HG03025 (cell line): ENCODE data around the gene TUT1.
"Not testable (repeated sequence)": the region's sequence is repeated elsewhere in the genome, so short reads cannot be mapped to it uniquely, and the experiment has no call there.

Experiments
- ATAC-seq: cut with Tn5 transposase; IDR thresholded peaks from one replicate; pipeline ENCODE4 v1.9.1; 2021; ENCODE audit warnings: mild to moderate bottlenecking, moderate library complexity; ENCODE audit not compliant: unreplicated experiment, low FRiP score

Gene TUT1

GRCh38 chr11:62556875-62557631, 34.3 kb downstream of the TUT1 start:
- ATAC-seq: no peak

GRCh38 chr11:62556108-62556874, 35.0 kb downstream of the TUT1 start:
- no peak for ATAC-seq

GRCh38 chr11:62555464-62556107, 35.7 kb downstream of the TUT1 start:
- ATAC-seq: no peak

GRCh38 chr11:62554387-62555167, 36.7 kb downstream of the TUT1 start:
- ATAC-seq: no peak

- no peak for ATAC-seq
These were observed 37.4 kb downstream of the TUT1 start for GRCh38 chr11:62553839-62554361.

- ATAC-seq: no peak
These were observed 38.1 kb downstream of the TUT1 start for GRCh38 chr11:62553080-62553838.

- ATAC-seq: no peak
These were observed 38.7 kb downstream of the TUT1 start for GRCh38 chr11:62552485-62553079.

GRCh38 chr11:62550478-62550877, 40.8 kb downstream of the TUT1 start:
- not testable (repeated sequence) for ATAC-seq

GRCh38 chr11:62548545-62549335, 42.6 kb downstream of the TUT1 start:
- ATAC-seq: no peak

- ATAC-seq: no peak
These were observed 43.5 kb downstream of the TUT1 start for GRCh38 chr11:62547691-62548281.

- no peak for ATAC-seq
These were observed 44.2 kb downstream of the TUT1 start for GRCh38 chr11:62546929-62547625.

GRCh38 chr11:62546244-62546928, 44.9 kb downstream of the TUT1 start, which contains the start of gene AHNAK:
TSS of gene AHNAK (minus strand) at chr11:62546806. CDS start at chr11:62536098, 10,708 bp downstream.
- ATAC-seq: peak; percentile 33

GRCh38 chr11:62545437-62546243, 45.7 kb downstream of the TUT1 start:
- ATAC-seq: no peak

GRCh38 chr11:62544581-62545436, 46.5 kb downstream of the TUT1 start:
- ATAC-seq: no peak
